OCI-LY7 (cell line): ENCODE measurements around the gene ZNF365. TPM values are rescaled to one million over a fixed set of nuclear protein-coding genes. Genes with fewer than 3 reads are reported as not detected.

Source experiments
- BruUV-seq: library from RNA; stranded (reverse); fragments of 400-500 nt; replicated peaks from 2 replicates; lab custom pipeline; 2021; lab: Mats Ljungman, UMichigan
- CTCF ChIA-PET: fragments of 300-600 bp; sonication (Branson Sonifier 250); formaldehyde crosslinking; loops from one replicate; lab custom pipeline; 2022; ENCODE audit warnings: antibody characterized with exemption; ENCODE audit not compliant: unreplicated experiment; lab: Charles Lee
- POLR2A ChIA-PET: fragments of 300-600 bp; sonication (Branson Sonifier 250); formaldehyde crosslinking; loops from one replicate; lab custom pipeline; 2022; ENCODE audit warnings: antibody characterized with exemption; lab: Charles Lee
- DNase-seq: peaks from one replicate; pipeline ENCODE4 v3.0.0-alpha.2; 2015; ENCODE audit warnings: low spot score
- H2AFZ ChIP-seq: fragments of 200-600 bp; sonication (generic), shearing (Covaris generic); 2 replicates; pipeline ENCODE4 v1.6.1; 2014; ENCODE audit warnings: mild to moderate bottlenecking, antibody characterized with exemption, low read length, moderate library complexity
- H3K27ac ChIP-seq: fragments of 200-600 bp; sonication (generic); 2 replicates; pipeline ENCODE4 v1.5.1; 2014; ENCODE audit warnings: mixed run types, low read depth, mild to moderate bottlenecking, moderate library complexity, low read length, inconsistent platforms; ENCODE audit not compliant: poor library complexity, severe bottlenecking
- H3K36me3 ChIP-seq: fragments of 200-600 bp; sonication (generic); 2 replicates; pipeline ENCODE4 v1.6.1; 2014; ENCODE audit warnings: mild to moderate bottlenecking, antibody characterized with exemption, low read length, moderate library complexity, mixed read lengths; ENCODE audit not compliant: insufficient read depth
- H3K4me1 ChIP-seq: fragments of 200-600 bp; sonication (generic); 2 replicates; pipeline ENCODE4 v1.5.1; 2014; ENCODE audit warnings: mild to moderate bottlenecking, low read length; ENCODE audit not compliant: insufficient read depth, poor library complexity, severe bottlenecking
- H3K4me2 ChIP-seq: fragments of 200-600 bp; sonication (generic); 2 replicates; pipeline ENCODE4 v1.6.1; 2014; ENCODE audit warnings: mild to moderate bottlenecking, low read length
- H3K4me3 ChIP-seq: fragments of 200-600 bp; sonication (generic); 2 replicates; pipeline ENCODE4 v1.5.1; 2014; ENCODE audit warnings: mild to moderate bottlenecking, low read depth, low read length; ENCODE audit not compliant: poor library complexity, severe bottlenecking
- H3K79me2 ChIP-seq: fragments of 200-600 bp; sonication (generic); 2 replicates; pipeline ENCODE4 v1.6.1; 2016; ENCODE audit warnings: low read depth, mild to moderate bottlenecking, low read length, moderate library complexity, mixed read lengths; ENCODE audit not compliant: insufficient read depth
- H3K9me2 ChIP-seq: fragments of 200-600 bp; sonication (generic); 2 replicates; pipeline ENCODE4 v1.6.1; 2016; ENCODE audit warnings: mild to moderate bottlenecking, low read length, mixed read lengths; ENCODE audit not compliant: insufficient read depth
- H3K9me3 ChIP-seq: fragments of 200-600 bp; sonication (generic); 2 replicates; pipeline ENCODE4 v1.6.1; 2014; ENCODE audit warnings: mild to moderate bottlenecking, mixed run types, low read length, mixed read lengths
- H4K20me1 ChIP-seq: fragments of 200-600 bp; sonication (generic); 2 replicates; pipeline ENCODE4 v1.6.1; 2014; ENCODE audit warnings: mild to moderate bottlenecking, antibody characterized with exemption, low read length, moderate library complexity, mixed read lengths; ENCODE audit not compliant: insufficient read depth
- EZH2phosphoT487 ChIP-seq: fragments of 200-600 bp; sonication (generic); IDR thresholded peaks from 2 replicates; pipeline ENCODE4 v1.6.1; 2018; ENCODE audit warnings: low read depth, borderline replicate concordance, mild to moderate bottlenecking, mixed run types, antibody characterized with exemption, low read length, moderate library complexity, mixed read lengths
- intact Hi-C: fragments of 100-400 bp; cut with micrococcal nuclease; formaldehyde crosslinking; loops from one replicate; pipeline ENCODE4 v1.10.0; 2022; ENCODE audit not compliant: unreplicated experiment
- total RNA-seq, 2 experiments: library from RNA; depleted of rRNA in 1 of 2; stranded (reverse); fragments of >200 nt in 1 of 2; shearing (Covaris generic) in 1 of 2; gene quantifications; 2 replicates each; pipeline ENCODE4 v1.2.3, GENCODE V29; 2014 to 2022
- TF ChIP-seq, protein P1 (sequence below): fragments of 200-600 bp; sonication (generic); conservative IDR thresholded peaks from 2 replicates; pipeline ENCODE4 v1.5.1; 2014; ENCODE audit warnings: mild to moderate bottlenecking, antibody characterized with exemption, low read length, moderate library complexity, mixed read lengths

Gene ZNF365
- total RNA-seq, 2 experiments from 2014 or later: not detected

DNA sequence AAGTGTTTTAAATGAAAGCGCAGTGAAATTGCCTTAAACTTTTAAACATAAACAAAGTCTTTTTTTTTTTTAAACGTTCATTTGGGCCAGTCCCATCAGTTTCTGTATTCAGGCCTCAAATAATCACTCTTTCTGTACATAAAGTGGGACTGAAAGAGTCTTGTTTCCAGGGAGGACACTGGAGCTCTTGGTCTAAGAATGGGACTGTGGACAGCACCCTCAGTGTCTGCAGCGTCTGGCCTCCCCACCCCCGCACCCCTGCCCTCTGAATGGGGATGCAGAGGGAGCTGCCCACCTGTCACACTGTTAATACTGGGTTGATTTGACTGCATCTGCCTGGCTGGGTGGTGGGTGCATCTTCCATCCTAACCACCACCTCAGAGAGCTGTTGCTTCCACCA, 5.2 kb downstream of the ZNF365 start:
- Histone ChIP-seq H3K27ac (no peak overlapping the region), H3K9me2 (no peaks in the 10 kb centered on the region), H3K4me2 (no peak overlapping the region), H3K4me1 (no peaks in the 10 kb centered on the region), H3K36me3 (no peaks in the 10 kb centered on the region), H3K4me3 (no peak overlapping the region), H3K9me3 (no peaks in the 10 kb centered on the region), H4K20me1 (no peaks in the 10 kb centered on the region), H3K79me2 (no peaks in the 10 kb centered on the region), H2AFZ (no peak overlapping the region)
- CTCF ChIA-PET: no interaction called here
- POLR2A ChIA-PET: interaction anchor here (0.6 to 0.7 kb wide), 6 partner anchors 13 to 1378 kb away, joined by 3 to 6 read pairs (median 4); no protein-coding TSS in a partner anchor
- TF ChIP-seq EZH2phosphoT487: no peak
- TF ChIP-seq, protein P1, sequence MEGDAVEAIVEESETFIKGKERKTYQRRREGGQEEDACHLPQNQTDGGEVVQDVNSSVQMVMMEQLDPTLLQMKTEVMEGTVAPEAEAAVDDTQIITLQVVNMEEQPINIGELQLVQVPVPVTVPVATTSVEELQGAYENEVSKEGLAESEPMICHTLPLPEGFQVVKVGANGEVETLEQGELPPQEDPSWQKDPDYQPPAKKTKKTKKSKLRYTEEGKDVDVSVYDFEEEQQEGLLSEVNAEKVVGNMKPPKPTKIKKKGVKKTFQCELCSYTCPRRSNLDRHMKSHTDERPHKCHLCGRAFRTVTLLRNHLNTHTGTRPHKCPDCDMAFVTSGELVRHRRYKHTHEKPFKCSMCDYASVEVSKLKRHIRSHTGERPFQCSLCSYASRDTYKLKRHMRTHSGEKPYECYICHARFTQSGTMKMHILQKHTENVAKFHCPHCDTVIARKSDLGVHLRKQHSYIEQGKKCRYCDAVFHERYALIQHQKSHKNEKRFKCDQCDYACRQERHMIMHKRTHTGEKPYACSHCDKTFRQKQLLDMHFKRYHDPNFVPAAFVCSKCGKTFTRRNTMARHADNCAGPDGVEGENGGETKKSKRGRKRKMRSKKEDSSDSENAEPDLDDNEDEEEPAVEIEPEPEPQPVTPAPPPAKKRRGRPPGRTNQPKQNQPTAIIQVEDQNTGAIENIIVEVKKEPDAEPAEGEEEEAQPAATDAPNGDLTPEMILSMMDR: no peak
- no TSS peak for BruUV-seq
- intact Hi-C loops: no loop called here
- DNase-seq: no peak

DNA sequence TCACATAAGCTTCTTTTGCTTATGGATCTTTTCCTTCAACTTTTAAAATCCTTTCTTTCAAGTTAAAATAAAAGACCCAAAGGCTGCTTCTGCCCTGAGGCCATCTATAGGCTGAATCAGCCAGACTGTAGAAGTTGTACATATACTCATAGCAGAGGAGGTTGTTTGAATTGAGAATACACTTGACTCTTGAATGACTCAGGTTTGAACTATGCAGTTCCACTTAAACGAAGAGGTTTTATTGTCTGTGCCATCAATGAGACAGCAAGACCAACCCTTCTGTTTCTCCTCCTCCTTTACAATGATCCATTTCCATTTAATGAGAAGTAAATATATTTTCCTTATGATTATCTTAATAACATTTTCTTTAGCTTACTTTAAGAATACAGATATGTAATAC, 5.8 kb downstream of the ZNF365 start:
- H3K4me3 ChIP-seq: no peak overlapping the region
- TF ChIP-seq EZH2phosphoT487: no peak
- TF ChIP-seq, protein P1: no peak
- no peaks in the 10 kb centered on the region for H3K79me2 ChIP-seq
- H4K20me1 ChIP-seq: no peaks in the 10 kb centered on the region
- POLR2A ChIA-PET: interaction anchor here (0.6 to 1.1 kb wide), 3 partner anchors 8 to 146 kb away, joined by 3 to 4 read pairs (median 3); no protein-coding TSS in a partner anchor
- no peaks in the 10 kb centered on the region for H3K9me2 ChIP-seq
- CTCF ChIA-PET: no interaction called here
- H3K9me3 ChIP-seq: no peaks in the 10 kb centered on the region
- H3K4me2 ChIP-seq: no peak overlapping the region
- no peak overlapping the region for H2AFZ ChIP-seq
- H3K36me3 ChIP-seq: no peaks in the 10 kb centered on the region
- DNase-seq: no peak
- intact Hi-C loops: no loop called here
- no peak overlapping the region for H3K27ac ChIP-seq
- no peaks in the 10 kb centered on the region for H3K4me1 ChIP-seq
- no TSS peak for BruUV-seq

DNA sequence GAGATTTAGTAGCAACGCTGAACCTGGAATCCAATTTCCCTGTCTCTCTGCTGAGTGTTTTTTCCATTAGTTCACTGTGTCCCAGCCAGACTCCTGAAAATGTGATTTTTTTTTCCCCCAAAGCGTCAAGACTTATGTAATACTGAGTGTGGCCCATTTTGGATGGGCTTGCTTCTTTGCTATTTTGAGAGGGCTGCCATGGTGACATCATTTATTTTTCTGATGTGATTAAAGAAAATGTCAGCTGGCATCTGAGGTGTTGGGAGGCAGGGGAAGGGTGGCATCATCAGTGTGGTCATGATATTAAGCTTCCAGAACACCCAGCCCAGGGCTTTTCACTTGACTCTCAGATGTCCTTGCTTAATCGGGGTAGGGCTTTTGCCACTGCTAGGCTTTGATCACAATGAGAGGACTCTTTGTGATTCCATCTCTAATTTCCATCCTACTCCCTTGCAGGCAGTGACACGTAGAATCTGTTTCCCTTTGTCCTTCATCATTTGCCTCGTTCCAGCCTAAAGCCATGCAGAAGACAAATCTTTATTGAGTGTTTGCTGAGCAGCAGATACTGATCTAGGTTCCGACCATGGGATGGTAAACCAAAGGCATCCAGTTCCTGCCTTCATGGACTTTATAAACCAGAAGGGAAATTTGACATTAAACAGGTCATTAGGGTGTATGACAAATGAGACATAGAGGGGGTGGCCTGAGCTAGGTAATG, 7.4 kb downstream of the ZNF365 start:
- H3K4me3 ChIP-seq: no peak overlapping the region
- no peak overlapping the region for H3K27ac ChIP-seq
- no peak for DNase-seq
- no peaks in the 10 kb centered on the region for H4K20me1 ChIP-seq
- TF ChIP-seq, protein P1: no peak
- TF ChIP-seq EZH2phosphoT487: no peak
- intact Hi-C loops: no loop called here
- no peaks in the 10 kb centered on the region for H3K36me3 ChIP-seq
- H3K9me3 ChIP-seq: no peaks in the 10 kb centered on the region
- POLR2A ChIA-PET: no interaction called here
- no TSS peak for BruUV-seq
- no peaks in the 10 kb centered on the region for H3K79me2 ChIP-seq
- CTCF ChIA-PET: no interaction called here
- no peak overlapping the region for H3K4me2 ChIP-seq
- no peaks in the 10 kb centered on the region for H3K4me1 ChIP-seq
- H2AFZ ChIP-seq: no peak overlapping the region
- H3K9me2 ChIP-seq: no peaks in the 10 kb centered on the region
